Measurements from ENCODE around the gene SMYD3. TPM values are rescaled to one million over a fixed set of nuclear protein-coding genes. Genes with fewer than 3 reads are reported as not detected.

The SMYD3 gene
- total and polyA plus RNA-seq, 10 of the 15 experiments (the other 5 are each of a cell fraction or from before 2014, with no cell fraction given) = 18.3 to 54.0 (median 24.8) TPM

- no peak for ATAC-seq
- no peak for FAIRE-seq
- ChIA-PET POLR2A (no interaction called here), SMC1A (ENCODE audit: uncharacterized antibody, unreplicated experiment) (no interaction called here), RAD21 (ENCODE audit: unreplicated experiment) (no interaction called here), CTCF (no interaction called here)
- Histone ChIP-seq H3K79me2 (ENCODE audit: control insufficient read depth, insufficient read depth, low read length) (no peaks in the 10 kb centered on the region), H3K9me3 (replicated peaks; ENCODE audit: control insufficient read depth, insufficient read depth, low read length) (no peaks in the 10 kb centered on the region), H3K27ac (ENCODE audit: control insufficient read depth, insufficient read depth) (no peak overlapping the region), H3K4me1 (ENCODE audit: control insufficient read depth, insufficient read depth, low read length) (no peaks in the 10 kb centered on the region), H3K36me3 (ENCODE audit: control insufficient read depth in 2 of 2, insufficient read depth in 2 of 2, low read length in 1 of 2) (no peaks in the 10 kb centered on the region), H3K27me3 (replicated peaks in 1 of 2; ENCODE audit: control insufficient read depth in 2 of 2, insufficient read depth in 2 of 2, low read length in 1 of 2) (no peaks in the 10 kb centered on the region), H4K20me1 (ENCODE audit: control insufficient read depth, insufficient read depth) (no peaks in the 10 kb centered on the region), H3K4me2 (ENCODE audit: control insufficient read depth, insufficient read depth) (no peak overlapping the region), H2AFZ (ENCODE audit: control insufficient read depth, low read depth, low read length) (no peak overlapping the region), H3K4me3 (no peak overlapping the region), H3K9ac (ENCODE audit: control insufficient read depth, insufficient read depth, low read length) (no peak overlapping the region)
- no peak for DNase-seq (ENCODE audit: low read depth, low spot score)
- in situ Hi-C loops (cut with MboI) (no loop called here), intact Hi-C loops (cut with micrococcal nuclease; ENCODE audit: unreplicated experiment) (no loop called here)
- no TSS peak for BruUV-seq (replicated peaks)
- WGBS (ENCODE audit: insufficient coverage, insufficient replicate concordance, low lambda C conversion rate, missing lambda C conversion rate) = 83% methylated on average over 4 of the region's 4 CpGs
- TF ChIP-seq PML (IDR thresholded peaks at IDR 0.05; ENCODE audit: low read length) (no peak), MYB (IDR thresholded peaks at IDR 0.05; ENCODE audit: borderline replicate concordance, low read depth, low read length) (no peak), HDGF (IDR thresholded peaks at IDR 0.05) (no peak), KAT2A (conservative IDR thresholded peaks at IDR 0.05; ENCODE audit: control insufficient read depth, low read depth, low read length) (no peak), BCL11A (IDR thresholded peaks at IDR 0.05; ENCODE audit: low read depth, low read length) (no peak), GABPA (IDR thresholded peaks at IDR 0.05; ENCODE audit: low read depth) (no peak), HCFC1 (IDR thresholded peaks at IDR 0.05; ENCODE audit: low read length) (no peak), SIX5 (IDR thresholded peaks at IDR 0.05; ENCODE audit: low read depth, low read length, severe bottlenecking) (no peak), NRF1 (conservative IDR thresholded peaks at IDR 0.05; ENCODE audit: low read depth, low read length) (no peak), ZNF687 (IDR thresholded peaks at IDR 0.05) (no peak), CHD2 (IDR thresholded peaks at IDR 0.05; ENCODE audit: borderline replicate concordance, low read depth, low read length) (no peak)
- TF ChIP-seq, protein P1, sequence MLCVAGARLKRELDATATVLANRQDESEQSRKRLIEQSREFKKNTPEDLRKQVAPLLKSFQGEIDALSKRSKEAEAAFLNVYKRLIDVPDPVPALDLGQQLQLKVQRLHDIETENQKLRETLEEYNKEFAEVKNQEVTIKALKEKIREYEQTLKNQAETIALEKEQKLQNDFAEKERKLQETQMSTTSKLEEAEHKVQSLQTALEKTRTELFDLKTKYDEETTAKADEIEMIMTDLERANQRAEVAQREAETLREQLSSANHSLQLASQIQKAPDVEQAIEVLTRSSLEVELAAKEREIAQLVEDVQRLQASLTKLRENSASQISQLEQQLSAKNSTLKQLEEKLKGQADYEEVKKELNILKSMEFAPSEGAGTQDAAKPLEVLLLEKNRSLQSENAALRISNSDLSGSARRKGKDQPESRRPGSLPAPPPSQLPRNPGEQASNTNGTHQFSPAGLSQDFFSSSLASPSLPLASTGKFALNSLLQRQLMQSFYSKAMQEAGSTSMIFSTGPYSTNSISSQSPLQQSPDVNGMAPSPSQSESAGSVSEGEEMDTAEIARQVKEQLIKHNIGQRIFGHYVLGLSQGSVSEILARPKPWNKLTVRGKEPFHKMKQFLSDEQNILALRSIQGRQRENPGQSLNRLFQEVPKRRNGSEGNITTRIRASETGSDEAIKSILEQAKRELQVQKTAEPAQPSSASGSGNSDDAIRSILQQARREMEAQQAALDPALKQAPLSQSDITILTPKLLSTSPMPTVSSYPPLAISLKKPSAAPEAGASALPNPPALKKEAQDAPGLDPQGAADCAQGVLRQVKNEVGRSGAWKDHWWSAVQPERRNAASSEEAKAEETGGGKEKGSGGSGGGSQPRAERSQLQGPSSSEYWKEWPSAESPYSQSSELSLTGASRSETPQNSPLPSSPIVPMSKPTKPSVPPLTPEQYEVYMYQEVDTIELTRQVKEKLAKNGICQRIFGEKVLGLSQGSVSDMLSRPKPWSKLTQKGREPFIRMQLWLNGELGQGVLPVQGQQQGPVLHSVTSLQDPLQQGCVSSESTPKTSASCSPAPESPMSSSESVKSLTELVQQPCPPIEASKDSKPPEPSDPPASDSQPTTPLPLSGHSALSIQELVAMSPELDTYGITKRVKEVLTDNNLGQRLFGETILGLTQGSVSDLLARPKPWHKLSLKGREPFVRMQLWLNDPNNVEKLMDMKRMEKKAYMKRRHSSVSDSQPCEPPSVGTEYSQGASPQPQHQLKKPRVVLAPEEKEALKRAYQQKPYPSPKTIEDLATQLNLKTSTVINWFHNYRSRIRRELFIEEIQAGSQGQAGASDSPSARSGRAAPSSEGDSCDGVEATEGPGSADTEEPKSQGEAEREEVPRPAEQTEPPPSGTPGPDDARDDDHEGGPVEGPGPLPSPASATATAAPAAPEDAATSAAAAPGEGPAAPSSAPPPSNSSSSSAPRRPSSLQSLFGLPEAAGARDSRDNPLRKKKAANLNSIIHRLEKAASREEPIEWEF (IDR thresholded peaks at IDR 0.05; ENCODE audit: insufficient replicate concordance, low read depth, low read length) = no peak
- TF ChIP-seq, protein P2, sequence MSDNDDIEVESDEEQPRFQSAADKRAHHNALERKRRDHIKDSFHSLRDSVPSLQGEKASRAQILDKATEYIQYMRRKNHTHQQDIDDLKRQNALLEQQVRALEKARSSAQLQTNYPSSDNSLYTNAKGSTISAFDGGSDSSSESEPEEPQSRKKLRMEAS (IDR thresholded peaks at IDR 0.05; ENCODE audit: low read depth, low read length) = no peak
- TF ChIP-seq, protein P3, sequence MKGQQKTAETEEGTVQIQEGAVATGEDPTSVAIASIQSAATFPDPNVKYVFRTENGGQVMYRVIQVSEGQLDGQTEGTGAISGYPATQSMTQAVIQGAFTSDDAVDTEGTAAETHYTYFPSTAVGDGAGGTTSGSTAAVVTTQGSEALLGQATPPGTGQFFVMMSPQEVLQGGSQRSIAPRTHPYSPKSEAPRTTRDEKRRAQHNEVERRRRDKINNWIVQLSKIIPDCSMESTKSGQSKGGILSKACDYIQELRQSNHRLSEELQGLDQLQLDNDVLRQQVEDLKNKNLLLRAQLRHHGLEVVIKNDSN (IDR thresholded peaks at IDR 0.05; ENCODE audit: borderline replicate concordance, extremely low read length, insufficient read depth, low read depth, low read length) = no peak
These were observed 307.9 kb downstream of the SMYD3 start for GRCh38 chr1:246199086-246199645.
